ENCODE results near the gene MTMR12. TPM values are rescaled to one million over a fixed set of nuclear protein-coding genes. Genes with fewer than 3 reads are reported as not detected.

Gene MTMR12
- total RNA-seq, 3 donors from 2014 or later = 19.3 to 43.8 (median 20.7) TPM

- H3K4me3 ChIP-seq = no peak overlapping the region
Observed at GRCh38 chr5:32280656-32281081, 32.1 kb downstream of the MTMR12 start.

DNA sequence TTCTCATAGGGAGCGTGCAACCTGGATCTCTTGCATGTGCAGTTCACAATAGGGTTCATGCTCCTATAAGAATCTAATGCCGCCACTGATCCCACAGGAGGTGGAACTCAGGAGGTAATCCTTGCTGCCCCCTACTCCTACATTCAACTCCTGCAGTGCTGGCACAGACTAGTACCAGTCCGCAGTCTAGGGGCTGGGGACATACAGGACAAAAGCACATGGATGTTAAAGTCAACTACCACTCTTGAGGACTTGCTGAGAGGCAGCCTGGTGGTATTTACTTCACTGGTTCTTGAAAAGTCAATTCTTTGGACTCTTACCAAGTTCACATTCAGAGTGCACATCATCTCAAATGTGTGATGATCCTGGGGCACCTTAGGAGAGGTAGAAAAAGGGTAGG, 33.0 kb downstream of the MTMR12 start:
- no peak for TF ChIP-seq CTCF (IDR thresholded peaks at IDR 0.05)
- no peaks in the 10 kb centered on the region for H3K4me1 ChIP-seq (ENCODE audit: low read depth)
- intact Hi-C loops (cut with DNase I, micrococcal nuclease) = no loop called here
- H3K36me3 ChIP-seq (ENCODE audit: low read depth) = no peaks in the 10 kb centered on the region
- DNase-seq = no peak
- ATAC-seq = no peak
- no peak overlapping the region for H3K4me3 ChIP-seq
- no peaks in the 10 kb centered on the region for H3K9me3 ChIP-seq

More at GRCh38 chr5:32280656-32281081, 32.1 kb downstream of the MTMR12 start:
- Histone ChIP-seq H3K36me3 (ENCODE audit: low read depth) (no peaks in the 10 kb centered on the region), H3K9me3 (no peaks in the 10 kb centered on the region), H3K4me1 (ENCODE audit: low read depth) (no peaks in the 10 kb centered on the region)
- DNase-seq = no peak
- no peak for TF ChIP-seq CTCF (IDR thresholded peaks at IDR 0.05)
- intact Hi-C loops (cut with DNase I, micrococcal nuclease) = no loop called here
- no peak for ATAC-seq

- intact Hi-C loops (cut with DNase I, micrococcal nuclease) = no loop called here
- H3K4me3 ChIP-seq = no peak overlapping the region
- DNase-seq (no peak), ATAC-seq (no peak)
- no peaks in the 10 kb centered on the region for H3K36me3 ChIP-seq (ENCODE audit: low read depth)
- TF ChIP-seq CTCF (IDR thresholded peaks at IDR 0.05) = no peak
- no peaks in the 10 kb centered on the region for H3K9me3 ChIP-seq
- H3K4me1 ChIP-seq (ENCODE audit: low read depth) = no peaks in the 10 kb centered on the region
Observed at GRCh38 chr5:32279223-32279622, 33.5 kb downstream of the MTMR12 start.

GRCh38 chr5:32278406-32278805, 34.3 kb downstream of the MTMR12 start:
- no peak for DNase-seq
- H3K4me3 ChIP-seq = no peak overlapping the region
- intact Hi-C loops (cut with DNase I, micrococcal nuclease) = no loop called here
- no peaks in the 10 kb centered on the region for H3K4me1 ChIP-seq (ENCODE audit: low read depth)
- no peaks in the 10 kb centered on the region for H3K36me3 ChIP-seq (ENCODE audit: low read depth)
- ATAC-seq = peak; percentile 45
- no peak for TF ChIP-seq CTCF (IDR thresholded peaks at IDR 0.05)
- H3K9me3 ChIP-seq = no peaks in the 10 kb centered on the region

- no peak for TF ChIP-seq CTCF (IDR thresholded peaks at IDR 0.05)
- Histone ChIP-seq H3K4me1 (ENCODE audit: low read depth) (no peaks in the 10 kb centered on the region), H3K9me3 (no peaks in the 10 kb centered on the region), H3K36me3 (ENCODE audit: low read depth) (no peaks in the 10 kb centered on the region), H3K4me3 (no peak overlapping the region)
- intact Hi-C loops (cut with DNase I, micrococcal nuclease) = no loop called here
- DNase-seq (no peak), ATAC-seq (peak; percentile 22)
Observed at GRCh38 chr5:32277798-32278197, 34.9 kb downstream of the MTMR12 start.
